Measurements from ENCODE around the gene NHP2.

GRCh38 chr5:178137991-178138390, 15.7 kb downstream of the NHP2 start:
- no peak for TF ChIP-seq POLR2A (IDR thresholded peaks at IDR 0.05)
- no peak for TF ChIP-seq CTCF (IDR thresholded peaks at IDR 0.05)
